ENCODE data around the gene NECTIN3.

The NECTIN3 gene

GRCh38 chr3:111130827-111131226 is 59.2 kb downstream of the NECTIN3 start:
- Histone ChIP-seq H3K27me3 (ENCODE audit: control insufficient read depth in 1 of 2, insufficient read depth in 2 of 2, low read length in 2 of 2) (no peaks in the 10 kb centered on the region), H3K9me3 (ENCODE audit: control insufficient read depth in 1 of 2, low read length in 2 of 2) (no peaks in the 10 kb centered on the region), H3K36me3 (ENCODE audit: control insufficient read depth in 1 of 2, insufficient read depth in 2 of 2, low read length in 2 of 2) (peaks cover 4 to 25% of the 10 kb centered on the region in 2 donors), H3K9ac (ENCODE audit: low read depth in 1 of 2, low read length in 2 of 2) (no peak overlapping the region), H3K27ac (ENCODE audit: low read depth, low read length) (no peak overlapping the region), H3K4me3 (ENCODE audit: low read depth in 1 of 2, low read length in 2 of 2) (no peak overlapping the region), H3K4me1 (ENCODE audit: control insufficient read depth in 1 of 2, insufficient read depth in 2 of 2, low read length in 2 of 2) (no peaks in the 10 kb centered on the region)

- no peaks in the 10 kb centered on the region for H3K27me3 ChIP-seq (ENCODE audit: control insufficient read depth in 1 of 2, insufficient read depth in 2 of 2, low read length in 2 of 2)
- H3K4me1 ChIP-seq (ENCODE audit: control insufficient read depth in 1 of 2, insufficient read depth in 2 of 2, low read length in 2 of 2), result peaks cover 0 to 7% of the 10 kb centered on the region in 2 donors
- no peak overlapping the region for H3K4me3 ChIP-seq (ENCODE audit: low read depth in 1 of 2, low read length in 2 of 2)
- no peaks in the 10 kb centered on the region for H3K9me3 ChIP-seq (ENCODE audit: control insufficient read depth in 1 of 2, low read length in 2 of 2)
- no peak overlapping the region for H3K9ac ChIP-seq (ENCODE audit: low read depth in 1 of 2, low read length in 2 of 2)
- H3K27ac ChIP-seq (ENCODE audit: low read depth, low read length), result no peak overlapping the region
- peaks cover 4 to 11% of the 10 kb centered on the region in 2 donors for H3K36me3 ChIP-seq (ENCODE audit: control insufficient read depth in 1 of 2, insufficient read depth in 2 of 2, low read length in 2 of 2)
Observed at GRCh38 chr3:111134302-111134701, 62.7 kb downstream of the NECTIN3 start.

GRCh38 chr3:111151438-111151837 is 79.8 kb downstream of the NECTIN3 start:
- H3K36me3 ChIP-seq (ENCODE audit: control insufficient read depth in 1 of 2, insufficient read depth in 2 of 2, low read length in 2 of 2), result peaks cover 0 to 3% of the 10 kb centered on the region in 2 donors

GRCh38 chr3:111152496-111152895 is 80.9 kb downstream of the NECTIN3 start:
- Histone ChIP-seq H3K36me3 (ENCODE audit: control insufficient read depth in 1 of 2, insufficient read depth in 2 of 2, low read length in 2 of 2) (peaks cover 0 to 1% of the 10 kb centered on the region in 2 donors), H3K27ac (ENCODE audit: low read depth, low read length) (no peak overlapping the region), H3K9me3 (ENCODE audit: control insufficient read depth in 1 of 2, low read length in 2 of 2) (no peaks in the 10 kb centered on the region), H3K4me3 (ENCODE audit: low read depth in 1 of 2, low read length in 2 of 2) (no peak overlapping the region), H3K27me3 (ENCODE audit: control insufficient read depth in 1 of 2, insufficient read depth in 2 of 2, low read length in 2 of 2) (no peaks in the 10 kb centered on the region), H3K9ac (ENCODE audit: low read depth in 1 of 2, low read length in 2 of 2) (no peak overlapping the region), H3K4me1 (ENCODE audit: control insufficient read depth in 1 of 2, insufficient read depth in 2 of 2, low read length in 2 of 2) (no peaks in the 10 kb centered on the region)

More at GRCh38 chr3:111151438-111151837, 79.8 kb downstream of the NECTIN3 start:
- H3K9ac ChIP-seq (ENCODE audit: low read depth in 1 of 2, low read length in 2 of 2), result no peak overlapping the region
- no peak overlapping the region for H3K27ac ChIP-seq (ENCODE audit: low read depth, low read length)
- no peaks in the 10 kb centered on the region for H3K4me1 ChIP-seq (ENCODE audit: control insufficient read depth in 1 of 2, insufficient read depth in 2 of 2, low read length in 2 of 2)
- H3K4me3 ChIP-seq (ENCODE audit: low read depth in 1 of 2, low read length in 2 of 2), result no peak overlapping the region
- no peaks in the 10 kb centered on the region for H3K9me3 ChIP-seq (ENCODE audit: control insufficient read depth in 1 of 2, low read length in 2 of 2)
- no peaks in the 10 kb centered on the region for H3K27me3 ChIP-seq (ENCODE audit: control insufficient read depth in 1 of 2, insufficient read depth in 2 of 2, low read length in 2 of 2)

- peaks cover 0 to 6% of the 10 kb centered on the region in 2 donors for H3K36me3 ChIP-seq (ENCODE audit: control insufficient read depth in 1 of 2, insufficient read depth in 2 of 2, low read length in 2 of 2)
- no peaks in the 10 kb centered on the region for H3K27me3 ChIP-seq (ENCODE audit: control insufficient read depth in 1 of 2, insufficient read depth in 2 of 2, low read length in 2 of 2)
- H3K4me1 ChIP-seq (ENCODE audit: control insufficient read depth in 1 of 2, insufficient read depth in 2 of 2, low read length in 2 of 2), result no peaks in the 10 kb centered on the region
- H3K9ac ChIP-seq (ENCODE audit: low read depth in 1 of 2, low read length in 2 of 2), result no peak overlapping the region
- H3K27ac ChIP-seq (ENCODE audit: low read depth, low read length), result no peak overlapping the region
- H3K9me3 ChIP-seq (ENCODE audit: control insufficient read depth in 1 of 2, low read length in 2 of 2), result no peaks in the 10 kb centered on the region
- H3K4me3 ChIP-seq (ENCODE audit: low read depth in 1 of 2, low read length in 2 of 2), result no peak overlapping the region
Observed at GRCh38 chr3:111156517-111156916, 84.9 kb downstream of the NECTIN3 start.

- Histone ChIP-seq H3K27ac (ENCODE audit: low read depth, low read length) (no peak overlapping the region), H3K9me3 (ENCODE audit: control insufficient read depth in 1 of 2, low read length in 2 of 2) (no peaks in the 10 kb centered on the region), H3K27me3 (ENCODE audit: control insufficient read depth in 1 of 2, insufficient read depth in 2 of 2, low read length in 2 of 2) (no peaks in the 10 kb centered on the region), H3K36me3 (ENCODE audit: control insufficient read depth in 1 of 2, insufficient read depth in 2 of 2, low read length in 2 of 2) (peaks cover 0 to 7% of the 10 kb centered on the region in 2 donors), H3K4me1 (ENCODE audit: control insufficient read depth in 1 of 2, insufficient read depth in 2 of 2, low read length in 2 of 2) (no peaks in the 10 kb centered on the region), H3K9ac (ENCODE audit: low read depth in 1 of 2, low read length in 2 of 2) (no peak overlapping the region), H3K4me3 (ENCODE audit: low read depth in 1 of 2, low read length in 2 of 2) (no peak overlapping the region)
Observed at GRCh38 chr3:111159391-111159790, 87.8 kb downstream of the NECTIN3 start.

- H3K27me3 ChIP-seq (ENCODE audit: control insufficient read depth in 1 of 2, insufficient read depth in 2 of 2, low read length in 2 of 2), result no peaks in the 10 kb centered on the region
- H3K4me3 ChIP-seq (ENCODE audit: low read depth in 1 of 2, low read length in 2 of 2), result no peak overlapping the region
- no peak overlapping the region for H3K27ac ChIP-seq (ENCODE audit: low read depth, low read length)
- H3K9me3 ChIP-seq (ENCODE audit: control insufficient read depth in 1 of 2, low read length in 2 of 2), result no peaks in the 10 kb centered on the region
- H3K36me3 ChIP-seq (ENCODE audit: control insufficient read depth in 1 of 2, insufficient read depth in 2 of 2, low read length in 2 of 2), result peaks cover 4 to 11% of the 10 kb centered on the region in 2 donors
- H3K4me1 ChIP-seq (ENCODE audit: control insufficient read depth in 1 of 2, insufficient read depth in 2 of 2, low read length in 2 of 2), result no peaks in the 10 kb centered on the region
- H3K9ac ChIP-seq (ENCODE audit: low read depth in 1 of 2, low read length in 2 of 2), result no peak overlapping the region
Observed at GRCh38 chr3:111164621-111165020, 93.0 kb downstream of the NECTIN3 start.

- Histone ChIP-seq H3K36me3 (ENCODE audit: control insufficient read depth in 1 of 2, insufficient read depth in 2 of 2, low read length in 2 of 2) (peaks cover 4 to 11% of the 10 kb centered on the region in 2 donors), H3K4me1 (ENCODE audit: control insufficient read depth in 1 of 2, insufficient read depth in 2 of 2, low read length in 2 of 2) (no peaks in the 10 kb centered on the region), H3K4me3 (ENCODE audit: low read depth in 1 of 2, low read length in 2 of 2) (no peak overlapping the region), H3K27ac (ENCODE audit: low read depth, low read length) (no peak overlapping the region), H3K9me3 (ENCODE audit: control insufficient read depth in 1 of 2, low read length in 2 of 2) (no peaks in the 10 kb centered on the region), H3K27me3 (ENCODE audit: control insufficient read depth in 1 of 2, insufficient read depth in 2 of 2, low read length in 2 of 2) (no peaks in the 10 kb centered on the region), H3K9ac (ENCODE audit: low read depth in 1 of 2, low read length in 2 of 2) (no peak overlapping the region)
Observed at GRCh38 chr3:111165411-111165810, 93.8 kb downstream of the NECTIN3 start.

- Histone ChIP-seq H3K9me3 (ENCODE audit: control insufficient read depth in 1 of 2, low read length in 2 of 2) (no peaks in the 10 kb centered on the region), H3K4me1 (ENCODE audit: control insufficient read depth in 1 of 2, insufficient read depth in 2 of 2, low read length in 2 of 2) (no peaks in the 10 kb centered on the region), H3K27ac (ENCODE audit: low read depth, low read length) (no peak overlapping the region), H3K9ac (ENCODE audit: low read depth in 1 of 2, low read length in 2 of 2) (no peak overlapping the region), H3K4me3 (ENCODE audit: low read depth in 1 of 2, low read length in 2 of 2) (no peak overlapping the region), H3K36me3 (ENCODE audit: control insufficient read depth in 1 of 2, insufficient read depth in 2 of 2, low read length in 2 of 2) (peaks cover 2 to 21% of the 10 kb centered on the region in 2 donors), H3K27me3 (ENCODE audit: control insufficient read depth in 1 of 2, insufficient read depth in 2 of 2, low read length in 2 of 2) (no peaks in the 10 kb centered on the region)
Observed at GRCh38 chr3:111173328-111173900, 101.8 kb downstream of the NECTIN3 start.

- H3K27ac ChIP-seq (ENCODE audit: low read depth, low read length), result no peak overlapping the region
- no peaks in the 10 kb centered on the region for H3K4me1 ChIP-seq (ENCODE audit: control insufficient read depth in 1 of 2, insufficient read depth in 2 of 2, low read length in 2 of 2)
- H3K9ac ChIP-seq (ENCODE audit: low read depth in 1 of 2, low read length in 2 of 2), result no peak overlapping the region
- no peak overlapping the region for H3K4me3 ChIP-seq (ENCODE audit: low read depth in 1 of 2, low read length in 2 of 2)
- H3K9me3 ChIP-seq (ENCODE audit: control insufficient read depth in 1 of 2, low read length in 2 of 2), result no peaks in the 10 kb centered on the region
- no peaks in the 10 kb centered on the region for H3K27me3 ChIP-seq (ENCODE audit: control insufficient read depth in 1 of 2, insufficient read depth in 2 of 2, low read length in 2 of 2)
- peaks cover 2 to 26% of the 10 kb centered on the region in 2 donors for H3K36me3 ChIP-seq (ENCODE audit: control insufficient read depth in 1 of 2, insufficient read depth in 2 of 2, low read length in 2 of 2)
Observed at GRCh38 chr3:111173906-111174305, 102.3 kb downstream of the NECTIN3 start.

Data from duodenal mucosa (tissue), 2 donors.